HepG2 (cell line): ENCODE results near the gene PIEZO2. TPM values are rescaled to one million over a fixed set of nuclear protein-coding genes. Genes with fewer than 3 reads are reported as not detected.

ENCODE experiments used
- FOSL2 ChIP-seq: sonication (generic); formaldehyde crosslinking; IDR thresholded peaks from 2 replicates; pipeline ENCODE4 v1.4.0; 2020; ENCODE audit warnings: missing genetic modification reagents
- FOXK1 ChIP-seq: sonication (generic); formaldehyde crosslinking; IDR thresholded peaks from 2 replicates; pipeline ENCODE4 v1.4.0; 2020; ENCODE audit warnings: low read depth, missing genetic modification reagents, borderline replicate concordance
- ISL2 ChIP-seq: sonication (generic); formaldehyde crosslinking; IDR thresholded peaks from 2 replicates; pipeline ENCODE4 v1.5.0; 2020; ENCODE audit warnings: missing genetic modification reagents
- MTF2 ChIP-seq: sonication (generic); formaldehyde crosslinking; IDR thresholded peaks from 2 replicates; pipeline ENCODE4 v1.5.0; 2020; ENCODE audit warnings: missing genetic modification reagents, borderline replicate concordance
- PHF21A ChIP-seq: sonication (generic); formaldehyde crosslinking; IDR thresholded peaks from 2 replicates; pipeline ENCODE4 v1.5.0; 2020; ENCODE audit warnings: mild to moderate bottlenecking, missing genetic modification reagents
- RBAK ChIP-seq: sonication (generic); formaldehyde crosslinking; IDR thresholded peaks from 2 replicates; pipeline ENCODE4 v1.5.1; 2020; ENCODE audit warnings: mild to moderate bottlenecking, missing genetic modification reagents
- SAP130 ChIP-seq: IDR thresholded peaks from 2 replicates; pipeline ENCODE4 v1.6.1; 2016; ENCODE audit warnings: low read depth
- SIX4 ChIP-seq: sonication (generic); formaldehyde crosslinking; IDR thresholded peaks from 2 replicates; pipeline ENCODE4 v1.4.0; 2020; ENCODE audit warnings: missing genetic modification reagents
- SMAD3 ChIP-seq: sonication (generic); formaldehyde crosslinking; IDR thresholded peaks from 2 replicates; pipeline ENCODE4 v1.4.0; 2020; ENCODE audit warnings: missing genetic modification reagents
- SUZ12 ChIP-seq: fragments of 150-350 bp; IDR thresholded peaks from 2 replicates; pipeline ENCODE4 v1.6.1; 2014; ENCODE audit warnings: low read depth, low read length
- ZBTB37 ChIP-seq: sonication (generic); formaldehyde crosslinking; IDR thresholded peaks from 2 replicates; pipeline ENCODE4 v1.4.0; 2020; ENCODE audit warnings: mild to moderate bottlenecking, missing genetic modification reagents
- ZNF17 ChIP-seq: sonication (generic); formaldehyde crosslinking; IDR thresholded peaks from 2 replicates; pipeline ENCODE4 v1.5.0; 2020; ENCODE audit warnings: mild to moderate bottlenecking, missing genetic modification reagents
- ZNF263 ChIP-seq: sonication (generic); formaldehyde crosslinking; IDR thresholded peaks from 2 replicates; pipeline ENCODE4 v1.4.0; 2020; ENCODE audit warnings: missing genetic modification reagents
- ZNF331 ChIP-seq: sonication (generic); formaldehyde crosslinking; IDR thresholded peaks from 2 replicates; pipeline ENCODE4 v1.4.0; 2020; ENCODE audit warnings: missing genetic modification reagents
- ZNF563 ChIP-seq: sonication (generic); formaldehyde crosslinking; IDR thresholded peaks from 2 replicates; pipeline ENCODE4 v1.8.0; 2022; ENCODE audit warnings: mild to moderate bottlenecking, moderate library complexity, missing genetic modification reagents
- polyA plus RNA-seq, 8 experiments: library from polyadenylated mRNA; depleted of rRNA in 3 of 8; stranded (reverse) in 7 of 8; unstranded in 1 of 8; fragments of >200 nt; fragmentation: Illumina TruSeq in 4 of 8; extraction: Trizol in 4 of 8; gene quantifications; 2 replicates each; pipeline versions ENCODE4 v1.2.1 to v1.2.3, GENCODE V29; 2011 to 2016; ENCODE audit warnings: low read depth in 4 of 8, missing spikeins in 1 of 8, mixed read lengths in 1 of 8; ENCODE audit not compliant: insufficient read depth in 1 of 8
- total RNA-seq, 5 experiments: library from RNA; depleted of rRNA; stranded (reverse); fragments of >200 nt; fragmentation: Illumina TruSeq; extraction: Trizol; gene quantifications; 2 replicates each; pipeline ENCODE4 v1.2.3, GENCODE V29; 2016; ENCODE audit warnings: low read depth in 1 of 5
- TF ChIP-seq, protein P1 (sequence below): sonication (generic); formaldehyde crosslinking; IDR thresholded peaks from 2 replicates; pipeline ENCODE4 v1.4.0; 2020; ENCODE audit warnings: missing genetic modification reagents, borderline replicate concordance
- TF ChIP-seq, protein P2 (sequence below): sonication (generic); formaldehyde crosslinking; IDR thresholded peaks from 2 replicates; pipeline ENCODE4 v1.4.0; 2020; ENCODE audit warnings: missing genetic modification reagents
- TF ChIP-seq, protein P3 (sequence below): IDR thresholded peaks from 2 replicates; pipeline ENCODE4 v1.6.1; 2018; ENCODE audit warnings: missing genetic modification reagents
- TF ChIP-seq, protein P4 (sequence below): sonication (generic); IDR thresholded peaks from 2 replicates; pipeline ENCODE4 v1.6.1; 2016; ENCODE audit warnings: low read depth, borderline replicate concordance
- TF ChIP-seq, protein P5 (sequence below): IDR thresholded peaks from 2 replicates; pipeline ENCODE4 v1.4.0; 2020; ENCODE audit warnings: mild to moderate bottlenecking, missing genetic modification reagents

Gene PIEZO2
- total and polyA plus RNA-seq, 2 of the 13 experiments (the other 11 are each of a cell fraction or from before 2014, with no cell fraction given): 15.2 to 27.2 TPM

- TF ChIP-seq, protein P1, sequence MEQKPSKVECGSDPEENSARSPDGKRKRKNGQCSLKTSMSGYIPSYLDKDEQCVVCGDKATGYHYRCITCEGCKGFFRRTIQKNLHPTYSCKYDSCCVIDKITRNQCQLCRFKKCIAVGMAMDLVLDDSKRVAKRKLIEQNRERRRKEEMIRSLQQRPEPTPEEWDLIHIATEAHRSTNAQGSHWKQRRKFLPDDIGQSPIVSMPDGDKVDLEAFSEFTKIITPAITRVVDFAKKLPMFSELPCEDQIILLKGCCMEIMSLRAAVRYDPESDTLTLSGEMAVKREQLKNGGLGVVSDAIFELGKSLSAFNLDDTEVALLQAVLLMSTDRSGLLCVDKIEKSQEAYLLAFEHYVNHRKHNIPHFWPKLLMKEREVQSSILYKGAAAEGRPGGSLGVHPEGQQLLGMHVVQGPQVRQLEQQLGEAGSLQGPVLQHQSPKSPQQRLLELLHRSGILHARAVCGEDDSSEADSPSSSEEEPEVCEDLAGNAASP (CRISPR knock-in tag): peak; percentile 34; the same call in 1 of the 2 replicates
- peak; percentile 79 for TF ChIP-seq SAP130 (CRISPR knock-in tag)
- TF ChIP-seq, protein P2, sequence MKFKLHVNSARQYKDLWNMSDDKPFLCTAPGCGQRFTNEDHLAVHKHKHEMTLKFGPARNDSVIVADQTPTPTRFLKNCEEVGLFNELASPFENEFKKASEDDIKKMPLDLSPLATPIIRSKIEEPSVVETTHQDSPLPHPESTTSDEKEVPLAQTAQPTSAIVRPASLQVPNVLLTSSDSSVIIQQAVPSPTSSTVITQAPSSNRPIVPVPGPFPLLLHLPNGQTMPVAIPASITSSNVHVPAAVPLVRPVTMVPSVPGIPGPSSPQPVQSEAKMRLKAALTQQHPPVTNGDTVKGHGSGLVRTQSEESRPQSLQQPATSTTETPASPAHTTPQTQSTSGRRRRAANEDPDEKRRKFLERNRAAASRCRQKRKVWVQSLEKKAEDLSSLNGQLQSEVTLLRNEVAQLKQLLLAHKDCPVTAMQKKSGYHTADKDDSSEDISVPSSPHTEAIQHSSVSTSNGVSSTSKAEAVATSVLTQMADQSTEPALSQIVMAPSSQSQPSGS (CRISPR knock-in tag): peak; percentile 85
- TF ChIP-seq ZNF331 (CRISPR knock-in tag): peak; percentile 50; the same call in 1 of the 2 replicates
- peak; percentile 51; the same call in 1 of the 2 replicates for TF ChIP-seq FOXK1 (CRISPR knock-in tag)
- TF ChIP-seq ZNF263 (CRISPR knock-in tag): peak; percentile 29; the same call in 1 of the 2 replicates
- peak; percentile 82 for TF ChIP-seq PHF21A (CRISPR knock-in tag)
- TF ChIP-seq FOSL2 (CRISPR knock-in tag): peak; percentile 81
- peak; percentile 86 for TF ChIP-seq ZBTB37
- TF ChIP-seq SIX4: peak; percentile 45; the same call in 1 of the 2 replicates
- TF ChIP-seq MTF2: no peak
- TF ChIP-seq RBAK (CRISPR knock-in tag): no peak
- no peak for TF ChIP-seq SUZ12
- no peak for TF ChIP-seq ZNF17 (CRISPR knock-in tag)
- TF ChIP-seq ZNF563: no peak
- TF ChIP-seq SMAD3 (CRISPR knock-in tag): 0 out of 2 replicates have a peak, but pooled peaks have one; percentile 52
- TF ChIP-seq, protein P3, sequence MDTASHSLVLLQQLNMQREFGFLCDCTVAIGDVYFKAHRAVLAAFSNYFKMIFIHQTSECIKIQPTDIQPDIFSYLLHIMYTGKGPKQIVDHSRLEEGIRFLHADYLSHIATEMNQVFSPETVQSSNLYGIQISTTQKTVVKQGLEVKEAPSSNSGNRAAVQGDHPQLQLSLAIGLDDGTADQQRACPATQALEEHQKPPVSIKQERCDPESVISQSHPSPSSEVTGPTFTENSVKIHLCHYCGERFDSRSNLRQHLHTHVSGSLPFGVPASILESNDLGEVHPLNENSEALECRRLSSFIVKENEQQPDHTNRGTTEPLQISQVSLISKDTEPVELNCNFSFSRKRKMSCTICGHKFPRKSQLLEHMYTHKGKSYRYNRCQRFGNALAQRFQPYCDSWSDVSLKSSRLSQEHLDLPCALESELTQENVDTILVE (CRISPR knock-in tag): peak; percentile 51; the same call in 1 of the 2 replicates
- TF ChIP-seq, protein P4, sequence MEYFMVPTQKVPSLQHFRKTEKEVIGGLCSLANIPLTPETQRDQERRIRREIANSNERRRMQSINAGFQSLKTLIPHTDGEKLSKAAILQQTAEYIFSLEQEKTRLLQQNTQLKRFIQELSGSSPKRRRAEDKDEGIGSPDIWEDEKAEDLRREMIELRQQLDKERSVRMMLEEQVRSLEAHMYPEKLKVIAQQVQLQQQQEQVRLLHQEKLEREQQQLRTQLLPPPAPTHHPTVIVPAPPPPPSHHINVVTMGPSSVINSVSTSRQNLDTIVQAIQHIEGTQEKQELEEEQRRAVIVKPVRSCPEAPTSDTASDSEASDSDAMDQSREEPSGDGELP: peak; percentile 42; the same call in 1 of the 2 replicates
- TF ChIP-seq, protein P5, sequence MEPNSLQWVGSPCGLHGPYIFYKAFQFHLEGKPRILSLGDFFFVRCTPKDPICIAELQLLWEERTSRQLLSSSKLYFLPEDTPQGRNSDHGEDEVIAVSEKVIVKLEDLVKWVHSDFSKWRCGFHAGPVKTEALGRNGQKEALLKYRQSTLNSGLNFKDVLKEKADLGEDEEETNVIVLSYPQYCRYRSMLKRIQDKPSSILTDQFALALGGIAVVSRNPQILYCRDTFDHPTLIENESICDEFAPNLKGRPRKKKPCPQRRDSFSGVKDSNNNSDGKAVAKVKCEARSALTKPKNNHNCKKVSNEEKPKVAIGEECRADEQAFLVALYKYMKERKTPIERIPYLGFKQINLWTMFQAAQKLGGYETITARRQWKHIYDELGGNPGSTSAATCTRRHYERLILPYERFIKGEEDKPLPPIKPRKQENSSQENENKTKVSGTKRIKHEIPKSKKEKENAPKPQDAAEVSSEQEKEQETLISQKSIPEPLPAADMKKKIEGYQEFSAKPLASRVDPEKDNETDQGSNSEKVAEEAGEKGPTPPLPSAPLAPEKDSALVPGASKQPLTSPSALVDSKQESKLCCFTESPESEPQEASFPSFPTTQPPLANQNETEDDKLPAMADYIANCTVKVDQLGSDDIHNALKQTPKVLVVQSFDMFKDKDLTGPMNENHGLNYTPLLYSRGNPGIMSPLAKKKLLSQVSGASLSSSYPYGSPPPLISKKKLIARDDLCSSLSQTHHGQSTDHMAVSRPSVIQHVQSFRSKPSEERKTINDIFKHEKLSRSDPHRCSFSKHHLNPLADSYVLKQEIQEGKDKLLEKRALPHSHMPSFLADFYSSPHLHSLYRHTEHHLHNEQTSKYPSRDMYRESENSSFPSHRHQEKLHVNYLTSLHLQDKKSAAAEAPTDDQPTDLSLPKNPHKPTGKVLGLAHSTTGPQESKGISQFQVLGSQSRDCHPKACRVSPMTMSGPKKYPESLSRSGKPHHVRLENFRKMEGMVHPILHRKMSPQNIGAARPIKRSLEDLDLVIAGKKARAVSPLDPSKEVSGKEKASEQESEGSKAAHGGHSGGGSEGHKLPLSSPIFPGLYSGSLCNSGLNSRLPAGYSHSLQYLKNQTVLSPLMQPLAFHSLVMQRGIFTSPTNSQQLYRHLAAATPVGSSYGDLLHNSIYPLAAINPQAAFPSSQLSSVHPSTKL (CRISPR knock-in tag): peak; percentile 95
- peak; percentile 81; the same call in 1 of the 2 replicates for TF ChIP-seq ISL2 (CRISPR knock-in tag)
Measured at GRCh38 chr18:11119959-11120587, 29.3 kb downstream of the PIEZO2 start (continued).
